NCI-H1417 (cell line): Measurements from ENCODE around the gene ZNF362.
"Not testable (repeated sequence)": the region's sequence is repeated elsewhere in the genome, so short reads cannot be mapped to it uniquely, and the experiment has no call there.

Source experiments
- DNase-seq, 3 experiments: peaks; one replicate each; lab custom pipeline; 2025; lab: John Stamatoyannopoulos, UW

ZNF362 gene

GRCh38 chr1:33306653-33307493, 50.6 kb downstream of the ZNF362 start:
- no peak for DNase-seq

GRCh38 chr1:33307494-33307864, 51.2 kb downstream of the ZNF362 start:
- no peak for DNase-seq

- not testable (repeated sequence) for DNase-seq
Measured at GRCh38 chr1:33309351-33309750, 53.1 kb downstream of the ZNF362 start.

GRCh38 chr1:33310702-33311101, 54.4 kb downstream of the ZNF362 start:
- no peak for DNase-seq

- DNase-seq, result no peak
Measured at GRCh38 chr1:33311706-33312412, 55.6 kb downstream of the ZNF362 start.

GRCh38 chr1:33312413-33312749, 56.1 kb downstream of the ZNF362 start:
- no peak for DNase-seq

- no peak for DNase-seq
Measured at GRCh38 chr1:33314416-33314815, 58.1 kb downstream of the ZNF362 start.

GRCh38 chr1:33316601-33317000, 60.3 kb downstream of the ZNF362 start:
- no peak for DNase-seq

GRCh38 chr1:33317354-33317753, 61.1 kb downstream of the ZNF362 start:
- no peak for DNase-seq

GRCh38 chr1:33317946-33318345, 61.7 kb downstream of the ZNF362 start:
- no peak for DNase-seq

GRCh38 chr1:33319186-33319948, 63.1 kb downstream of the ZNF362 start:
- DNase-seq, result no peak

GRCh38 chr1:33319949-33320618, 63.8 kb downstream of the ZNF362 start:
- DNase-seq, result no peak

GRCh38 chr1:33320619-33321165, 64.4 kb downstream of the ZNF362 start, which contains the start of gene A3GALT2:
A3GALT2 (minus strand) TSS chr1:33321098; CDS start chr1:33321098, 0 bp downstream.
- DNase-seq, result no peak

- no peak for DNase-seq
Measured at GRCh38 chr1:33321178-33321577, 64.9 kb downstream of the ZNF362 start.

- DNase-seq, result no peak
Measured at GRCh38 chr1:33322109-33322508, 65.8 kb downstream of the ZNF362 start.

GRCh38 chr1:33322870-33323585, 66.7 kb downstream of the ZNF362 start:
- DNase-seq, result no peak

- DNase-seq, result no peak
Measured at GRCh38 chr1:33323663-33324477, 67.6 kb downstream of the ZNF362 start.

GRCh38 chr1:33324677-33325575, 68.6 kb downstream of the ZNF362 start:
- no peak for DNase-seq

GRCh38 chr1:33326785-33327184, 70.5 kb downstream of the ZNF362 start:
- DNase-seq, result no peak
